Skeletal muscle cell (primary cell): ENCODE data around the gene ZSCAN5C.

Experiments used
- DNase-seq: peaks from one replicate; pipeline ENCODE4 v3.0.0-alpha.2; 2010; ENCODE audit warnings: low read depth
- H3K4me3 ChIP-seq: 2 replicates; pipeline ENCODE4 v1.5.1; 2011; ENCODE audit warnings: low read depth, mild to moderate bottlenecking, control low read depth, low read length, moderate library complexity

ZSCAN5C gene

DNA sequence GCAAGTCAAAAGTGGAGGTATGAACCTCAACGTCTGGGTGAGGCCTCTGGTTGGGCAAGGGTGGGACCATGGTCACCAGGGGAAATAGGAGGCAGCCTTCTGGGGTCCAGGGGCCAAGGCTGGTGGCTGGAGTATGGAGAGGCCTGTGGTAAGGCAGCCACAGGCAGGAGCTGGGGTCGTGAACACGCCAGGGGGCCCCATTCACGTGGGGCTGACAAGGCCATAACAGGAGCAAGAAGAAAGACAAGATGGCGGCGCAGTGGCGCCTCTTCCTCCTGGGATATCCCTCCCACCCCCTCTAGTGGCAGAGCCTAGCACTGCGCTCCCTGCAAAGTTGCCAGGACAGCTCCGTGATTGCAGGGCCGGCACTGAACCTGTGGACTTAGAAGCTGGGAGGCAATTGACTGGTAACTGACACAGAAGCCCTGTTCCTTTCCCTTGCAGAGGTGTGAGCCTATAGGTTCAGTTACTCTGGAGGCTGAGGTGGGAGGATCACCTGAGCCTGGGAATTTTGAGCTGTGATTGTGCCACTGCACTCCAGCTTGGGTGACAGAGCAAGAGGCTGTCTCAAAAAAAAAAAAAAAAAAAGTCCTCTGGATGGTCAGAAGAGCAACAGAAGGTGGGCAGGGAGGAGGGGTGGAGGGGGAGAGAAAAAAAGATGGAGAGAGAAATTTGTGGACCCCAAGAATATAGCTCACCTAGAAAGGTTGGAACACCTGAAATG lies 50.8 kb downstream of the ZSCAN5C start:
- no peak for DNase-seq

GRCh38 chr19:56253737-56254136 lies 51.7 kb downstream of the ZSCAN5C start:
- DNase-seq, result no peak
- H3K4me3 ChIP-seq, result no peak overlapping the region

More for the DNA sequence above, 50.8 kb downstream of the ZSCAN5C start:
- H3K4me3 ChIP-seq, result no peak overlapping the region

DNA sequence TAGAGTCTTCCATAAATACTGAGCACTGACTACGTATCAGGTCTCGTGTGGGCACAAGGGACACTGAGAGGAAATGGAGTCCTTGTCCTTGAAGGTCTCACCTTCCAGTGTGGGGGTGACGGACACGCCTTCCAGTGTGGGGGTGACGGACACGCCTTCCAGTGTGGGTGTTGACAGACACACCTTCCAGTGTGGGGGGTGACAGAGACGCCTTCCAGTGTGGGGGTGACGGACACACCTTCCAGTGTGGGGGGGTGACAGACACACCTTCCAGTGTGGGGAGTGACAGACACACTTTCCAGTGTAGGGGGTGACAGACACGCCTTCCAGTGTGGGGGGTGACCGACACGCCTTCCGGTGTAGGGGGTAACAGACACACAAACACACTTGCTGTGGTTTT lies 56.2 kb downstream of the ZSCAN5C start:
- no peak for DNase-seq
- no peak overlapping the region for H3K4me3 ChIP-seq
